Measurements from ENCODE around the gene PICK1.

DNA sequence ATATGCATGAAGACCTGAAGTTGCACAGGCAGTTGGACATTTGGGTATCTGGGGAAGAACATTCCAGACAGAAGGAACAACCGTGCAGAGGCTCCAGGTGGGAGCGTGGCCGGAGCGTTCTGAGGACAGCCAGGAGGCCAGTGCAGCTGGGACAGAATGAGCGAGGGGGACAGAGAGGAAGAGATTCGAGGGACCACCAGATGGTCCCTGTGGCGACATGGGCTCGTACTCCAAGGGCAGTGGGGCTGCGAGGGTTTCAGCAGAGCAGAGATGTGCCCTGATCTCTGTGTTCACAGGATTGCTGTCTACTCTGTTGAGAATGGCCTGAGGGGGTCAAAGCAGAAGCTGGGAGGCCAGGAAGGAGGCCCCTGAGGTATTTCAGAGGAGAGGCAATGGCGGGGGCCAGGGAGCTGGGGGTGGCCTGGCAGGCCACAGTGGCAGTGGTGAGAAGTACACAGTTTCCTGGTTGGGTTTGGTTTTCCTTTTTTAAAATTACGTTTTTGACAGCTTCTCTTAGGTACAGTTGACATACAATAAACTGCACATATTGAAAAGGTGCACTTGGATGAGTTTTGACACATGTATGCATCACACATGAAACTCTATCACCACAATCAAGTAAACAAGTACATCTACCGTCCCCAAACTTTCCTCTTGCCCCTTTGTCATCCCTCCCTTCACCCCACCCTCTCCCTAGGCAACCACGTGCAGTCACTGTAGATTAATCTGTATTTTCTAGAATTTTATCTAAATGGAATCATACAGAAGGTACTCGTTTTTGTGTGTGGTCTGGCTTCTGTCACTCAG, 48.0 kb upstream of the PICK1 start:
- TF ChIP-seq, protein P1, sequence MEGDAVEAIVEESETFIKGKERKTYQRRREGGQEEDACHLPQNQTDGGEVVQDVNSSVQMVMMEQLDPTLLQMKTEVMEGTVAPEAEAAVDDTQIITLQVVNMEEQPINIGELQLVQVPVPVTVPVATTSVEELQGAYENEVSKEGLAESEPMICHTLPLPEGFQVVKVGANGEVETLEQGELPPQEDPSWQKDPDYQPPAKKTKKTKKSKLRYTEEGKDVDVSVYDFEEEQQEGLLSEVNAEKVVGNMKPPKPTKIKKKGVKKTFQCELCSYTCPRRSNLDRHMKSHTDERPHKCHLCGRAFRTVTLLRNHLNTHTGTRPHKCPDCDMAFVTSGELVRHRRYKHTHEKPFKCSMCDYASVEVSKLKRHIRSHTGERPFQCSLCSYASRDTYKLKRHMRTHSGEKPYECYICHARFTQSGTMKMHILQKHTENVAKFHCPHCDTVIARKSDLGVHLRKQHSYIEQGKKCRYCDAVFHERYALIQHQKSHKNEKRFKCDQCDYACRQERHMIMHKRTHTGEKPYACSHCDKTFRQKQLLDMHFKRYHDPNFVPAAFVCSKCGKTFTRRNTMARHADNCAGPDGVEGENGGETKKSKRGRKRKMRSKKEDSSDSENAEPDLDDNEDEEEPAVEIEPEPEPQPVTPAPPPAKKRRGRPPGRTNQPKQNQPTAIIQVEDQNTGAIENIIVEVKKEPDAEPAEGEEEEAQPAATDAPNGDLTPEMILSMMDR (IDR thresholded peaks at IDR 0.05): no peak
- no peak for TF ChIP-seq POLR2A (IDR thresholded peaks at IDR 0.05)
- TF ChIP-seq POLR2AphosphoS5 (IDR thresholded peaks at IDR 0.05): no peak
- no peak for TF ChIP-seq EP300 (IDR thresholded peaks at IDR 0.05)
